ENCODE data around the gene DIPK2A.

The DIPK2A gene

GRCh38 chr3:143974271-143975238, 2.9 kb downstream of the DIPK2A start:
- DNase-seq (ENCODE audit: low read depth in 2 of 2): no peak

GRCh38 chr3:143975554-143976152, 4.0 kb downstream of the DIPK2A start:
- DNase-seq (ENCODE audit: low read depth in 2 of 2): no peak

- DNase-seq (ENCODE audit: low read depth in 2 of 2): no peak
Observed at GRCh38 chr3:143977341-143978262, 6.0 kb downstream of the DIPK2A start.

GRCh38 chr3:143978263-143978631, 6.6 kb downstream of the DIPK2A start:
- DNase-seq (ENCODE audit: low read depth in 2 of 2): no peak

- DNase-seq (ENCODE audit: low read depth in 2 of 2): no peak
Observed at GRCh38 chr3:143979041-143979440, 7.4 kb downstream of the DIPK2A start.

- DNase-seq (ENCODE audit: low read depth in 2 of 2): no peak
Observed at GRCh38 chr3:143979813-143980212, 8.2 kb downstream of the DIPK2A start.

GRCh38 chr3:143988306-143988705, 16.7 kb downstream of the DIPK2A start:
- DNase-seq (ENCODE audit: low read depth in 2 of 2): no peak

GRCh38 chr3:143989461-143989860, 17.8 kb downstream of the DIPK2A start:
- no peak for DNase-seq (ENCODE audit: low read depth in 2 of 2)

- DNase-seq (ENCODE audit: low read depth in 2 of 2): no peak
Observed at GRCh38 chr3:143991713-143992112, 20.1 kb downstream of the DIPK2A start.

GRCh38 chr3:143998266-143998665, 26.6 kb downstream of the DIPK2A start:
- no peak for DNase-seq (ENCODE audit: low read depth in 2 of 2)

- no peak for DNase-seq (ENCODE audit: low read depth in 2 of 2)
Observed at GRCh38 chr3:144003051-144003450, 31.4 kb downstream of the DIPK2A start.

- DNase-seq (ENCODE audit: low read depth in 2 of 2): no peak
Observed at GRCh38 chr3:144010371-144010770, 38.7 kb downstream of the DIPK2A start.

- no peak for DNase-seq (ENCODE audit: low read depth in 2 of 2)
Observed at GRCh38 chr3:144011251-144011799, 39.7 kb downstream of the DIPK2A start.

- DNase-seq (ENCODE audit: low read depth in 2 of 2): no peak
Observed at GRCh38 chr3:144015133-144015532, 43.5 kb downstream of the DIPK2A start.

- DNase-seq (ENCODE audit: low read depth in 2 of 2): no peak
Observed at GRCh38 chr3:144018776-144019175, 47.2 kb downstream of the DIPK2A start.
